Endothelial cell of umbilical vein (primary cell): ENCODE data around the gene PCDH19. TPM values are rescaled to one million over a fixed set of nuclear protein-coding genes. Genes with fewer than 3 reads are reported as not detected.

ENCODE experiments used
- BruUV-seq: library from RNA; stranded (reverse); fragments of 400-500 nt; replicated peaks from 2 replicates; lab custom pipeline; 2021; lab: Mats Ljungman, UMichigan
- CTCF ChIA-PET: fragments of 300-600, 350-600 bp; sonication (Branson Sonifier 250); formaldehyde crosslinking; loops from one replicate; lab custom pipeline; 2021; ENCODE audit warnings: antibody characterized with exemption, inconsistent platforms; lab: Charles Lee
- POLR2A ChIA-PET: fragments of 300-600, 350-600 bp; sonication (Branson Sonifier 250); formaldehyde crosslinking; loops from one replicate; lab custom pipeline; 2021; ENCODE audit warnings: antibody characterized with exemption, inconsistent platforms; lab: Charles Lee
- DNase-seq: peaks from one replicate; pipeline ENCODE4 v3.0.0-alpha.2; 2011; ENCODE audit warnings: low read depth, low spot score
- FAIRE-seq: peaks from 2 replicates; lab custom pipeline; 2011; peaks lifted over from hg19 to GRCh38; lab: Jason Lieb, UNC
- H2AFZ ChIP-seq: 2 replicates; pipeline ENCODE4 v1.6.0; 2012; ENCODE audit warnings: low read depth, low read length, control low read depth, inconsistent platforms
- H3K27ac ChIP-seq: 2 replicates; pipeline ENCODE4 v1.5.1; 2011; ENCODE audit warnings: low read depth, mild to moderate bottlenecking, control low read depth, low read length, moderate library complexity; ENCODE audit not compliant: insufficient read depth
- H3K27me3 ChIP-seq, 2 experiments: 2 replicates each; pipeline versions ENCODE4 v1.6.0 to v1.6.1; 2011; ENCODE audit warnings: low read length in 2 of 2, mixed read lengths in 1 of 2; ENCODE audit not compliant: control insufficient read depth in 2 of 2, insufficient read depth in 2 of 2
- H3K36me3 ChIP-seq, 2 experiments: 2 replicates in 1 of 2; 3 replicates in 1 of 2; pipeline ENCODE4 v1.5.1; 2011; ENCODE audit warnings: low read length in 2 of 2, mild to moderate bottlenecking in 1 of 2, moderate library complexity in 1 of 2; ENCODE audit not compliant: control insufficient read depth in 2 of 2, insufficient read depth in 2 of 2; ENCODE audit errors: extremely low read depth in 1 of 2
- H3K4me1 ChIP-seq: 3 replicates; pipeline ENCODE4 v1.5.1; 2011; ENCODE audit warnings: mild to moderate bottlenecking, low read length; ENCODE audit not compliant: control insufficient read depth, insufficient read depth; ENCODE audit errors: extremely low read depth
- H3K4me2 ChIP-seq: 2 replicates; pipeline ENCODE4 v1.6.1; 2011; ENCODE audit warnings: low read length, control low read depth, mixed read lengths; ENCODE audit not compliant: insufficient read depth
- H3K4me3 ChIP-seq, 3 experiments: fragments of 200-600 bp in 1 of 3; sonication (generic), shearing (Covaris generic) in 1 of 3; replicated peaks in 1 of 3; 2 replicates each; pipeline ENCODE4 v1.5.1; 2011 to 2016; ENCODE audit warnings: control low read depth in 3 of 3, low read length in 3 of 3, mild to moderate bottlenecking in 2 of 3, inconsistent platforms in 1 of 3, low read depth in 1 of 3, moderate library complexity in 1 of 3; ENCODE audit not compliant: insufficient read depth in 1 of 3
- H3K79me2 ChIP-seq: 2 replicates; pipeline ENCODE4 v1.6.0; 2012; ENCODE audit warnings: low read length, inconsistent platforms; ENCODE audit not compliant: control insufficient read depth, insufficient read depth
- H3K9ac ChIP-seq: replicated peaks from 2 replicates; pipeline ENCODE3; 2011; ENCODE audit warnings: low read length, control low read depth; ENCODE audit not compliant: insufficient read depth; ENCODE audit errors: extremely low read depth
- H3K9me1 ChIP-seq: replicated peaks from 3 replicates; pipeline ENCODE4 v1.6.0; 2011; ENCODE audit warnings: mild to moderate bottlenecking, low read length; ENCODE audit not compliant: control insufficient read depth, insufficient read depth; ENCODE audit errors: extremely low read depth
- H3K9me3 ChIP-seq: replicated peaks from 2 replicates; pipeline ENCODE4 v1.5.1; 2012; ENCODE audit warnings: low read length, inconsistent platforms; ENCODE audit not compliant: control insufficient read depth, insufficient read depth
- H4K20me1 ChIP-seq: replicated peaks from 2 replicates; pipeline ENCODE3; 2011; ENCODE audit warnings: mild to moderate bottlenecking, low read length; ENCODE audit not compliant: control insufficient read depth, insufficient read depth; ENCODE audit errors: extremely low read depth
- EZH2 ChIP-seq: IDR thresholded peaks from 2 replicates; pipeline ENCODE4 v1.6.1; 2012; ENCODE audit warnings: borderline replicate concordance, low read depth, mild to moderate bottlenecking, moderate library complexity, low read length, inconsistent platforms; ENCODE audit not compliant: severe bottlenecking
- FOS ChIP-seq: IDR thresholded peaks from 2 replicates; pipeline ENCODE4 v1.6.1; 2011; ENCODE audit warnings: mild to moderate bottlenecking, low read length, moderate library complexity, borderline replicate concordance; ENCODE audit not compliant: insufficient read depth
- GATA2 ChIP-seq: IDR thresholded peaks from 2 replicates; pipeline ENCODE4 v1.7.0; 2011; ENCODE audit warnings: low read depth, mild to moderate bottlenecking, moderate library complexity, mixed read lengths, low read length; ENCODE audit not compliant: insufficient read length, insufficient read depth
- JUN ChIP-seq: IDR thresholded peaks from 2 replicates; pipeline ENCODE4 v1.6.1; 2011; ENCODE audit warnings: borderline replicate concordance, low read depth; ENCODE audit not compliant: insufficient read length, insufficient read depth
- MAX ChIP-seq: IDR thresholded peaks from 2 replicates; pipeline ENCODE4 v1.6.1; 2011; ENCODE audit not compliant: insufficient read depth, insufficient read length
- MYC ChIP-seq: IDR thresholded peaks from one replicate; pipeline ENCODE4 v1.6.1; 2011; ENCODE audit warnings: mild to moderate bottlenecking, low read depth, low read length
- POLR2A ChIP-seq: IDR thresholded peaks from 2 replicates; pipeline ENCODE4 v1.6.1; 2012; ENCODE audit warnings: low read depth, mild to moderate bottlenecking, control low read depth, low read length
- POLR2AphosphoS5 ChIP-seq: IDR thresholded peaks from 2 replicates; pipeline ENCODE4 v1.6.1; 2012; ENCODE audit warnings: low read depth, mild to moderate bottlenecking, control low read depth, low read length, moderate library complexity; ENCODE audit not compliant: insufficient read depth
- dilution Hi-C: fragments of 300-500 bp; cut with MboI; formaldehyde crosslinking; loops from one replicate; pipeline ENCODE4 v1.15.0; 2019; ENCODE audit warnings: low sequenced_read_pairs; ENCODE audit not compliant: extremely low pct_ligation_motif_present
- intact Hi-C: fragments of 100-400 bp; cut with micrococcal nuclease; formaldehyde crosslinking; loops from one replicate; pipeline ENCODE4 v1.10.0; 2022
- polyA plus RNA-seq, 4 experiments: library from polyadenylated mRNA; depleted of rRNA in 3 of 4; stranded (reverse) in 3 of 4; unstranded in 1 of 4; fragments of >200 nt; gene quantifications; 2 replicates each; pipeline versions ENCODE4 v1.2.1 to v1.2.3, GENCODE V29; 2011 to 2012; ENCODE audit warnings: missing spikeins in 1 of 4
- total RNA-seq: library from RNA; stranded (reverse); gene quantifications from 2 replicates; pipeline ENCODE4 v1.2.3, GENCODE V29; 2021
- TF ChIP-seq, protein P1 (sequence below), 2 donors: IDR thresholded peaks; 1 replicate in 1 of 2; 2 replicates in 1 of 2; pipeline ENCODE4 v1.5.1; 2011; ENCODE audit warnings: low read length in 2 of 2, mild to moderate bottlenecking in 2 of 2, moderate library complexity in 2 of 2, control low read depth in 1 of 2, inconsistent platforms in 1 of 2, low read depth in 1 of 2; ENCODE audit not compliant: insufficient read depth in 1 of 2; ENCODE audit errors: extremely low read depth in 1 of 2

Gene PCDH19
- total and polyA plus RNA-seq, 2 donors (not counting 3 experiments of a cell fraction or from before 2014, with no cell fraction given): 1.2 to 4.3 TPM

DNA sequence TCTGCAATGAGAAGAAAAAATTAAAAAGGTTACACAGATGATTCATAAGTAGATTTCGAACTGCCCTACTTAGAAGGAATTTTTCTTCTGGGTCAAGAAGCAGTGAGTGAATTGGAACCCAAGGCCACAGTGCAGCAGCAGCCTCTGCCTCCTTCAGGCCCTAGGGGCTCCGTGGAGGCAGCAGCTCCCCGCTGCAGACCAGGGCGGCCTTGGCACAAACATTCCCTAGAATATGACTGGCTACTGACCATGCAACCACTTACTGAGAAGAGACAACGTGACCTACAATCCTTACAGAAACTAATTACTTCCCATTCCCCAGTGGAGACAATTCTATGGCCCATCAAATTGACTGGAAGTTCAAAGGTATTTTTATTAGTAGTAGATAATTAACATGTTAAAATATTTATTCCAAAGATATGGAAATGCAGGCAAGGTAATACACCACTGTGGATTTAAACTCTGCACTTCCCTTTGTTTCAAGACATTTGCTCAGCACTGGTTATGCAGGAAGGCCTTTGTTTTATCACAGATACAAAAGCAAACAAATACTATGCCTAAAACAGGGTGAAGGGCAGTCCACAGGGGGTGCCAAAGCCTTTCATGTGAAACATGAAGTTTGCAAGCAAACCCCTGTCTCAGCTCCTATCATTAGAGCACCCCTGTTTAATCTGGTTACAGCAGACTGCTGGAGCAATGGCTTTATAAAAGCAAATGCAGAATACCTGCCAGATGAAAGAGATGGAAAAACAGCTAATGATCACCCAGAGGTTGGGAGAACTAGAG lies 59.2 kb downstream of the PCDH19 start:
- H3K9me1 ChIP-seq: no peaks in the 10 kb centered on the region
- no peak for DNase-seq
- H3K79me2 ChIP-seq: no peaks in the 10 kb centered on the region
- no peaks in the 10 kb centered on the region for H3K27me3 ChIP-seq
- no peaks in the 10 kb centered on the region for H3K36me3 ChIP-seq
- POLR2A ChIA-PET: no interaction called here
- FAIRE-seq: no peak
- H2AFZ ChIP-seq: no peak overlapping the region
- H3K27ac ChIP-seq: no peak overlapping the region
- no peak overlapping the region for H3K9ac ChIP-seq
- CTCF ChIA-PET: no interaction called here
- H3K4me2 ChIP-seq: no peak overlapping the region
- dilution Hi-C loops: no loop called here
- TF ChIP-seq POLR2AphosphoS5 (no peak), JUN (no peak)
- H3K4me3 ChIP-seq: no peak overlapping the region
- no TSS peak for BruUV-seq
- H3K9me3 ChIP-seq: no peaks in the 10 kb centered on the region
- H3K4me1 ChIP-seq: no peaks in the 10 kb centered on the region
- no peaks in the 10 kb centered on the region for H4K20me1 ChIP-seq
- intact Hi-C loops: no loop called here

DNA sequence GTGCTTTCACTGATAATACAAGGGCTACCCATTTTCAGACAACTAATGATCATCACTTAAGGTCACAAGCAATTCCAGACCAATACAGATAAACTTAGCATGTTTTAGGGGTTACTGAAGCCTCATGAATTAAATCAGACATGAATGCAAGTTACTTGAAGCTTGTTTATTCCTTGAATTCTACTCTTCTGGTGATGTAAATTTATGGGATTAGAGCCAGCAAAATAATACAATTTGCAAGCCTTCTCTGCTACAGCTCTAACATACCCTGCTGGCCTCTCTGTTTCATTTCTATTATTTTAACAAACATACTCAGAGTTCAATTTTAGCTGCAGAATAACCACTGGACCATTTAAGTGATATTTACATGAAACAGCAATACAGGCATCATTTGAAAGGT lies 60.7 kb downstream of the PCDH19 start:
- no peaks in the 10 kb centered on the region for H3K27me3 ChIP-seq
- no peaks in the 10 kb centered on the region for H3K9me3 ChIP-seq
- H3K36me3 ChIP-seq: no peaks in the 10 kb centered on the region
- H3K79me2 ChIP-seq: no peaks in the 10 kb centered on the region
- no peaks in the 10 kb centered on the region for H3K9me1 ChIP-seq
- H3K27ac ChIP-seq: no peak overlapping the region
- no TSS peak for BruUV-seq
- FAIRE-seq (peak; percentile 42), DNase-seq (no peak)
- intact Hi-C loops (no loop called here), dilution Hi-C loops (no loop called here)
- no peaks in the 10 kb centered on the region for H3K4me1 ChIP-seq
- no peaks in the 10 kb centered on the region for H4K20me1 ChIP-seq
- no peak for TF ChIP-seq FOS
- TF ChIP-seq, protein P1, sequence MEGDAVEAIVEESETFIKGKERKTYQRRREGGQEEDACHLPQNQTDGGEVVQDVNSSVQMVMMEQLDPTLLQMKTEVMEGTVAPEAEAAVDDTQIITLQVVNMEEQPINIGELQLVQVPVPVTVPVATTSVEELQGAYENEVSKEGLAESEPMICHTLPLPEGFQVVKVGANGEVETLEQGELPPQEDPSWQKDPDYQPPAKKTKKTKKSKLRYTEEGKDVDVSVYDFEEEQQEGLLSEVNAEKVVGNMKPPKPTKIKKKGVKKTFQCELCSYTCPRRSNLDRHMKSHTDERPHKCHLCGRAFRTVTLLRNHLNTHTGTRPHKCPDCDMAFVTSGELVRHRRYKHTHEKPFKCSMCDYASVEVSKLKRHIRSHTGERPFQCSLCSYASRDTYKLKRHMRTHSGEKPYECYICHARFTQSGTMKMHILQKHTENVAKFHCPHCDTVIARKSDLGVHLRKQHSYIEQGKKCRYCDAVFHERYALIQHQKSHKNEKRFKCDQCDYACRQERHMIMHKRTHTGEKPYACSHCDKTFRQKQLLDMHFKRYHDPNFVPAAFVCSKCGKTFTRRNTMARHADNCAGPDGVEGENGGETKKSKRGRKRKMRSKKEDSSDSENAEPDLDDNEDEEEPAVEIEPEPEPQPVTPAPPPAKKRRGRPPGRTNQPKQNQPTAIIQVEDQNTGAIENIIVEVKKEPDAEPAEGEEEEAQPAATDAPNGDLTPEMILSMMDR (IDR thresholded peaks at IDR 0.05; ENCODE audit: extremely low read depth in 1 of 2, insufficient read depth in 1 of 2, low read depth in 1 of 2, low read length in 2 of 2): no peak
- no peak for TF ChIP-seq MAX
- TF ChIP-seq EZH2: no peak
- no peak for TF ChIP-seq JUN
- TF ChIP-seq MYC: no peak
- TF ChIP-seq POLR2A: no peak
- no peak for TF ChIP-seq POLR2AphosphoS5
- TF ChIP-seq GATA2: no peak
- no peak overlapping the region for H3K4me3 ChIP-seq
- H2AFZ ChIP-seq: no peak overlapping the region
- ChIA-PET CTCF (no interaction called here), POLR2A (no interaction called here)
- H3K9ac ChIP-seq: no peak overlapping the region
- no peak overlapping the region for H3K4me2 ChIP-seq
